SK-N-SH treated with all-trans-retinoic acid at 6 μM for 48 hours (cell line): ENCODE results near the gene SPIN2A.
"Not testable (repeated sequence)": the region's sequence is repeated elsewhere in the genome, so short reads cannot be mapped to it uniquely, and the experiment has no call there.

Experiments used
- ARNTL ChIP-seq: fragments of 450-650 bp; formaldehyde crosslinking; IDR thresholded peaks from 2 replicates; pipeline ENCODE4 v1.5.0; 2020; ENCODE audit warnings: low read depth, mild to moderate bottlenecking, moderate library complexity, borderline replicate concordance
- GLIS3 ChIP-seq: fragments of 250-450 bp; sonication (Bioruptor Pico); IDR thresholded peaks from 2 replicates; pipeline ENCODE4 v1.5.0; 2020; ENCODE audit warnings: mild to moderate bottlenecking, moderate library complexity
- ISL1 ChIP-seq: fragments of 250-450 bp; sonication (Bioruptor Pico); IDR thresholded peaks from 2 replicates; pipeline ENCODE4 v2.1.2; 2022; ENCODE audit warnings: mild to moderate bottlenecking, moderate library complexity
- OSR1 ChIP-seq: fragments of 250-450 bp; sonication (Bioruptor Pico); IDR thresholded peaks from 2 replicates; pipeline ENCODE4 v1.8.0; 2022; ENCODE audit warnings: moderate library complexity, mild to moderate bottlenecking, inconsistent platforms
- PPARA ChIP-seq: fragments of 250-450 bp; sonication (Bioruptor Pico); IDR thresholded peaks from 2 replicates; pipeline ENCODE4 v1.5.0; 2020; ENCODE audit warnings: mild to moderate bottlenecking, borderline replicate concordance
- RARB ChIP-seq: fragments of 250-450 bp; sonication (Bioruptor Pico); IDR thresholded peaks from 2 replicates; pipeline ENCODE4 v1.8.0; 2021; ENCODE audit warnings: mild to moderate bottlenecking, moderate library complexity
- SNAI2 ChIP-seq: fragments of 250-450 bp; sonication (Bioruptor Pico); IDR thresholded peaks from 2 replicates; pipeline ENCODE4 v1.5.0; 2020; ENCODE audit warnings: mild to moderate bottlenecking, moderate library complexity
- ZC3H10 ChIP-seq: fragments of 250-450 bp; sonication (Bioruptor Pico); IDR thresholded peaks from 2 replicates; pipeline ENCODE4 v1.5.1; 2021; ENCODE audit warnings: mild to moderate bottlenecking, moderate library complexity
- ZFP3 ChIP-seq: fragments of 250-450 bp; sonication (Bioruptor Pico); IDR thresholded peaks from 2 replicates; pipeline ENCODE4 v1.5.0; 2020; ENCODE audit warnings: mild to moderate bottlenecking, moderate library complexity
- TF ChIP-seq, protein P1 (sequence below): fragments of 250-450 bp; sonication (Bioruptor Pico); IDR thresholded peaks from 2 replicates; pipeline ENCODE4 v1.8.0; 2020; ENCODE audit warnings: mild to moderate bottlenecking, moderate library complexity, borderline replicate concordance
- TF ChIP-seq, protein P2 (sequence below): fragments of 250-450 bp; sonication (Bioruptor Pico); IDR thresholded peaks from 2 replicates; pipeline ENCODE4 v1.8.0; 2021; ENCODE audit warnings: low read depth, mild to moderate bottlenecking, moderate library complexity, borderline replicate concordance
- TF ChIP-seq, protein P3 (sequence below): fragments of 250-450 bp; sonication (Bioruptor Pico); IDR thresholded peaks from 2 replicates; pipeline ENCODE4 v1.5.1; 2020; ENCODE audit warnings: low read depth, mild to moderate bottlenecking, moderate library complexity

DNA sequence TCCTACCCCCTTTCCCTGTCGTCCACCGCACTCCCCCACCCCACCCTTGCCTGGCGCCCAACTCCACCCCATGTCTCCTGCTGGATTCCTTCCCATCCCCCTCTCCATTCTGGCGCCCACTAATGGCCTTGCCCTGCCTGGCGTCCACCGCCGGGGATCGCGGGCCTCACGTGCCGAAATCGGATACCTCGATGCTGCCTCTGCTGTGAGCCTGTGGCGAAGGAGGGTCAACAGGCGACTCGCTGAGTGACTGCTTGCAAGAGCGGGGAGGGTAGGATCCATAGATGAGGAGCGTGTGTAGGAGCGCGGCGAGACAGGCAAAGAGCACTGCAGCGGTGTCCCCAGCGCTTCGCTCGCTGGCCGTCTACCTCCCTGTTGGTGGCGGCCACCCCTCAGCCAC, at the start of gene SPIN2A:
- TF ChIP-seq, protein P1, sequence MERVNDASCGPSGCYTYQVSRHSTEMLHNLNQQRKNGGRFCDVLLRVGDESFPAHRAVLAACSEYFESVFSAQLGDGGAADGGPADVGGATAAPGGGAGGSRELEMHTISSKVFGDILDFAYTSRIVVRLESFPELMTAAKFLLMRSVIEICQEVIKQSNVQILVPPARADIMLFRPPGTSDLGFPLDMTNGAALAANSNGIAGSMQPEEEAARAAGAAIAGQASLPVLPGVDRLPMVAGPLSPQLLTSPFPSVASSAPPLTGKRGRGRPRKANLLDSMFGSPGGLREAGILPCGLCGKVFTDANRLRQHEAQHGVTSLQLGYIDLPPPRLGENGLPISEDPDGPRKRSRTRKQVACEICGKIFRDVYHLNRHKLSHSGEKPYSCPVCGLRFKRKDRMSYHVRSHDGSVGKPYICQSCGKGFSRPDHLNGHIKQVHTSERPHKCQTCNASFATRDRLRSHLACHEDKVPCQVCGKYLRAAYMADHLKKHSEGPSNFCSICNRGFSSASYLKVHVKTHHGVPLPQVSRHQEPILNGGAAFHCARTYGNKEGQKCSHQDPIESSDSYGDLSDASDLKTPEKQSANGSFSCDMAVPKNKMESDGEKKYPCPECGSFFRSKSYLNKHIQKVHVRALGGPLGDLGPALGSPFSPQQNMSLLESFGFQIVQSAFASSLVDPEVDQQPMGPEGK (CRISPR knock-in tag), result not testable (repeated sequence)
- TF ChIP-seq, protein P2, sequence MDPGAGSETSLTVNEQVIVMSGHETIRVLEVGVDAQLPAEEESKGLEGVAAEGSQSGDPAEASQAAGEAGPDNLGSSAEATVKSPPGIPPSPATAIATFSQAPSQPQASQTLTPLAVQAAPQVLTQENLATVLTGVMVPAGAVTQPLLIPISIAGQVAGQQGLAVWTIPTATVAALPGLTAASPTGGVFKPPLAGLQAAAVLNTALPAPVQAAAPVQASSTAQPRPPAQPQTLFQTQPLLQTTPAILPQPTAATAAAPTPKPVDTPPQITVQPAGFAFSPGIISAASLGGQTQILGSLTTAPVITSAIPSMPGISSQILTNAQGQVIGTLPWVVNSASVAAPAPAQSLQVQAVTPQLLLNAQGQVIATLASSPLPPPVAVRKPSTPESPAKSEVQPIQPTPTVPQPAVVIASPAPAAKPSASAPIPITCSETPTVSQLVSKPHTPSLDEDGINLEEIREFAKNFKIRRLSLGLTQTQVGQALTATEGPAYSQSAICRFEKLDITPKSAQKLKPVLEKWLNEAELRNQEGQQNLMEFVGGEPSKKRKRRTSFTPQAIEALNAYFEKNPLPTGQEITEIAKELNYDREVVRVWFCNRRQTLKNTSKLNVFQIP (CRISPR knock-in tag), result not testable (repeated sequence)
- not testable (repeated sequence) for TF ChIP-seq ZC3H10 (CRISPR knock-in tag); ZFP3 (CRISPR knock-in tag); OSR1 (CRISPR knock-in tag); RARB; ARNTL (CRISPR knock-in tag); ISL1 (CRISPR knock-in tag); GLIS3; SNAI2; PPARA (CRISPR knock-in tag)
- TF ChIP-seq, protein P3, sequence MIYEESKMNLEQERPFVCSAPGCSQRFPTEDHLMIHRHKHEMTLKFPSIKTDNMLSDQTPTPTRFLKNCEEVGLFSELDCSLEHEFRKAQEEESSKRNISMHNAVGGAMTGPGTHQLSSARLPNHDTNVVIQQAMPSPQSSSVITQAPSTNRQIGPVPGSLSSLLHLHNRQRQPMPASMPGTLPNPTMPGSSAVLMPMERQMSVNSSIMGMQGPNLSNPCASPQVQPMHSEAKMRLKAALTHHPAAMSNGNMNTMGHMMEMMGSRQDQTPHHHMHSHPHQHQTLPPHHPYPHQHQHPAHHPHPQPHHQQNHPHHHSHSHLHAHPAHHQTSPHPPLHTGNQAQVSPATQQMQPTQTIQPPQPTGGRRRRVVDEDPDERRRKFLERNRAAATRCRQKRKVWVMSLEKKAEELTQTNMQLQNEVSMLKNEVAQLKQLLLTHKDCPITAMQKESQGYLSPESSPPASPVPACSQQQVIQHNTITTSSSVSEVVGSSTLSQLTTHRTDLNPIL (CRISPR knock-in tag), result not testable (repeated sequence)
